ENCODE measurements around the gene RPS6KA4.

- no peak for TF ChIP-seq CTCF (IDR thresholded peaks at IDR 0.05)
- TF ChIP-seq POLR2A (IDR thresholded peaks at IDR 0.05; ENCODE audit: low read depth): no peak
Measured at GRCh38 chr11:64382047-64382446, 23.1 kb downstream of the RPS6KA4 start.

All from esophagus muscularis mucosa (tissue), 3 donors.